ENCODE results near the gene BRF1.
"Not testable (repeated sequence)": the region's sequence is repeated elsewhere in the genome, so short reads cannot be mapped to it uniquely, and the experiment has no call there.

The BRF1 gene

GRCh38 chr14:105287249-105288102 is 13.3 kb downstream of the BRF1 start:
- DNase-seq, result no peak

GRCh38 chr14:105286759-105287144 is 14.0 kb downstream of the BRF1 start:
- no peak for DNase-seq

DNA sequence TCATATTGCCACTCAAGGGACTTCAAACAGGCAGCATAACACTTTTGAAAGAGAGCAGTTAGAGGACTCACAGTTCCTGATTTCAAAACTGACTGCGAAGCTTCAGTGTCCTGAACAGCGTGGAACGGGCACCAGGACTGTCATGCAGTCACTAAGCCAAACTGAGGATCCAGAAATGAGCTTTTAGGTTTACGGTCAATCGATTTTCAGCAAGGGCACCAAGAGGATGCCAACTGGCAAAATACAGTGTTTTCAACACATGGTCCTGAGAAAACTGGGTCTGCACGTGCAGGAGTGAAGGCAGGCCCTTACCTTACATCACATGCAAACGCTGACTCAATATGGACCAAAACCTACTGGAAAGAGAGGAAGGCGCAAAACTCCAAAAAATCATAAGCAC is 15.6 kb downstream of the BRF1 start:
- no peak for DNase-seq

- DNase-seq, result no peak
These were observed 16.9 kb downstream of the BRF1 start for GRCh38 chr14:105283899-105284298.

DNA sequence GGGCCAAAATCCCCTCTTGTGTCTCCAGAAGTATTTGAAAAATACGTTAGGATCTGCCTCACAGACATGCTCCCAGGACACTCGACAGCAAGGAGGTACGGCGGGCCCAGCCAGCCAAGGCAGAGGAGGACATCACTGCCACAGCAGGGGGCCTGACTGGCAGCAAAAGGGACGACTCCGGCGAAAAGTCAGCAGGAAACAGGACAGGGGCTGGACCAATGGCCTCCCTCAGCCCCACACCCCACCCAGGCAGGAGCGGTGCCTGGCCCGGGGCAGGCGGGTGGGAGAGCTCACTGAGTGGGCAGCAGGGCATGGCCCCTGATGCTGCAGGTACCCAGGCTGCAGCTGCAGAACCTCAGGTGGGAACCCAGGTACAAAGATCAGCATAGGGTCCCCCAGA is 17.8 kb downstream of the BRF1 start:
- no peak for DNase-seq

- DNase-seq, result no peak
These were observed 18.6 kb downstream of the BRF1 start for GRCh38 chr14:105282098-105282725.

DNA sequence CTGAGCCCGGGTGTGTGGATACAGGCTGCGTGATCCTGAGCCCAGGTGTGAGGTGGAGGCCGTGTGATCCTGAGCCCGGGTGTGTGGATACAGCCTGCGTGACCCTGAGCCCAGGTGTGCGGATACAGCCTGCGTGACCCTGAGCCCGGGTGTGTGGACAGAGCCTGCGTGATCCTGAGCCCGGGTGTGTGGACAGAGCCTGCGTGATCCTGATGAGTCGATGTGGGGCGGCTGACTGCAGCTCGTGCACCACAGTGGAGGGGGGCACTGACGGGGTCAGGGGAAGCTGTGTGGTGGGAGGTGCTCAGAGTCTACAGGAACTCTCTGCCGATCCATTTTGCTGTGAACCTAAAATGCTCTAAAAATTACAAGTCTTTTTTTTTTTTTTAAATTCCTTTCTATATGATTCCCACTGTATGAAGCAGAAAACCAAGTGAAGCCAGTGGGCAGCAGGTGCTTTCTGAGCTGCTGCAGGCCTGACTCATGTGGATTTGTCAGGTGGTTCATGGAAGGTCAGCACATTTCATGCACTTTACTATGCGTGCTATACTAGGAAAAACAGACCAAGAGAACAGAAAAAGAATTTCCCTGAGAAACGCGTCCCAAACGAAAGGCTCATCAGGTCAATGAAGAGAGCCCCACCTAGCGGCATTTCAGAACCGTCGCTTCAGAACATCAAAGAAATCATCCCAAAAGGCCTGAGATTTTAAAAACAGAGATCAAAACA is 19.3 kb downstream of the BRF1 start:
- DNase-seq, result no peak

DNA sequence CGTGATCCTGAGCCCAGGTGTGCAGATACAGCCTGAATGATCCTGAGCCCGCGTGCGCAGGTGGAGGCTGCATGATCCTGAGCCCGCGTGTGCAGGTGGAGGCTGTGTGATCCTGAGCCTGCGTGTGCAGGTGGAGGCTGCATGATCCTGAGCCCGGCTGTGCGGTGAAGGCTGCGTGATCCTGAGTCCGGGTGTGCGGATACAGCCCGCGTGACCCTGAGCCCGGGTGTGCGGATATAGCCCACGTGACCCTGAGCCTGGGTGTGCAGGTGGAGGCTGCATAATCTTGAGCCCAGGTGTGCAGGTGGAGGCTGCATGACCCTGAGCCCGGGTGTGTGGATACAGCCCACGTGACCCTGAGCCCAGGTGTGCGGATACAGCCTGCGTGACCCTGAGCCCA is 20.3 kb downstream of the BRF1 start:
- no peak for DNase-seq

DNA sequence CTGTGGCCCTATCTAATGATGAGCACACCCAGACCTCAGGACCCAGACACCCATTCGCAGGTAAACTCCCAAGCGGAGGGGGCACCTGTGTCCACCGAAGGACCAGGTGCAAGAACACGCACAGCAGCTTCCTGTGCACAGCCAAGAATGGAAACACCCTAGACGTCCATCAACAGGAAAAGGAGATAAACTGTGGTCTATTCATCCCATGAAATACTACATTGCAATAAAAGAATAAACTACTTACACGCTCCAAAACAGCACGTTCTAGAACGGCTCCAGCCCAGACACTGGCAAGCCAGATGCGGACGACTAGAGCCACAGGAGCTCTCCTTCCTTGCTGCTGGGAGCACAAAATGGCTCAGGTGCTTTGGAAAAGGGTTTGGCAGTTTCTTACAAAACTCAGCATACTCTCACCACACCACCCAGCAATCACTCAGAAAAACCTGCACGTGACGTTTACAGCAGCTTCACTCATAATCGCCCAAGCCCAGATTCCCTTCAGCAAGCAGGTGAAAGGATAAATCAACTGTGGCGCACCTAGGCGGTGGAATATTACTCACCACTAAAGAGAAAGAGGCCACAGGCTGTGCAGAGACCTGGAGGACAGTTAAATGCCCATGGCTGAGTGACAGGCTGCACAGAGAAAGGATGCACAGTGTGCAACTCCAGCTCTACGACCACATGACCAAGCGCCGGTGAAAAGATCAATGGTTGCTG is 21.0 kb downstream of the BRF1 start:
- DNase-seq, result no peak

GRCh38 chr14:105277448-105277847 is 23.4 kb downstream of the BRF1 start:
- DNase-seq, result not testable (repeated sequence)

GRCh38 chr14:105275267-105275946 is 25.4 kb downstream of the BRF1 start:
- DNase-seq, result no peak

GRCh38 chr14:105274637-105275036 is 26.2 kb downstream of the BRF1 start:
- DNase-seq, result no peak

DNA sequence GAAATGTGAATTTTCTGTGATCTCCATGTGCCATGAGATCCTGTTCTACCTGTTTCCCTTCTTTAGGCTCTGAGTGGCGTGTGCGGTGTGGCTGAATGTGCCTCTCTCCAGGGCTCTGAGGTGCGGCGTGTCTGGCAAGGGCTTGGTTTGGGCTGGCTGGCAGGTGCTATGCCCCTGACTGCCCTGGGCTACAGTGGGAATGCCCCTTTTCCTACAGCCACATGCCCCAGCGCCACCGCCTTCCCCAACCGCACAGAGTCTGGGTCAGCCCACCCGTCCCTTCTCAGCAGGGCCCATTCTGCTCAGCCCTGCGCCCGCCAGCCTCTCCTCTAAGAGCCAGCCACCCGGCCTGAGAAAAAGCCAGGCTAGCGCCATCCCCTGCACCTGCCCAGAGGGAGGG is 27.7 kb downstream of the BRF1 start:
- DNase-seq, result no peak

- no peak for DNase-seq
These were observed 28.2 kb downstream of the BRF1 start for GRCh38 chr14:105272623-105273022.

- no peak for DNase-seq
These were observed 29.4 kb downstream of the BRF1 start for GRCh38 chr14:105271224-105271890.

DNA sequence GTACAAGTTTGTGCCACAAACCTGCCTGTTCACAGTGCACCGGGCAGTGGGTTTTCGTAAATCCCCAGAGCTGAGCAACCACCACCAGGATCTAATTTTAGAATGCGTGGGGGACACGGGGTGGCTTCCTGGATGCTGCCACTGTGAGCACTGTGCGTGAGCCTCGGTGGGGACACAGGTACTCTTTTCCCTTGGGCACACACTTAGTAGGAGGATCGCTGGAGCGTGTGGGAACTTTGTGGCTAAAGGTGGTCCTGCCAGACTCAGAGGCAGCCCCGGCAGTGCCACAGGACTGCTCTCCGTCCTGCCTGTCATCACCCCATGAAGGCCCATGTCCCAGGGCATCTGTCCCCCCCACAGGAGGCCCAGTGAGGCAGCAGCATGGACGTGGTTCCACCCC is 31.4 kb downstream of the BRF1 start:
- no peak for DNase-seq

DNA sequence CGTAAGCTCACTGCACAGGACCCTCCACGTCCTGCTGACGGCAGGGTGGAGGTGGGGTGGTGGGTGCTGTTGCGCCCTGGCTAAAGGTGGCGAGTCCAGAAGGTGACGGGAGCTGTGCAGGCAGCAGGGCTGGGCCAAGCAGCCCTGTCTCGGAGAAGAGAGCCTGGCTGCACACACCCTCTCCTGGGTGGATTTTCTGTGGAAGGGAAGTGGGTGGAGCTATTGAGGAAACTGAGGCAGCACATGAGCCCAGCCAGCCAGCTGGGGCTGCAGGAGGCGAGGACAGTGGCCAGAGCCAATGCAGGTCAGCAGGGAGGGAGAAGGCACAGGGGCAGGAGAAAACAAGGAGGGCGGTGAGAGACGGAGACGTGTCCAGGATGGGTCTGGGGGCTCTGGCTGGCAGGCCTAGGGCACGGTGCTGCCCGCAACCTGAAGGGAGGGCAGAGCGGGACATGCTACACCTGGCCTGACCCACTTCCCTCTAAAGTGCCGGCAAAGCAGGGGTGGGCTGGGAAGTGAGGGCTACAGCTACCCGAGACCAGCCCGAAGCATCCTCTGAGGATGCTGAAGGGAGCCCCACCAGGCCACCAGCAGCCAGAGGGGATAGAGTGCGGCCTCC is 32.0 kb downstream of the BRF1 start:
- DNase-seq, result no peak

- no peak for DNase-seq
These were observed 32.8 kb downstream of the BRF1 start for GRCh38 chr14:105267820-105268548.

GRCh38 chr14:105261781-105262180 is 39.0 kb downstream of the BRF1 start:
- no peak for DNase-seq

GRCh38 chr14:105260959-105261358 is 39.8 kb downstream of the BRF1 start:
- no peak for DNase-seq

- no peak for DNase-seq
These were observed 42.0 kb downstream of the BRF1 start for GRCh38 chr14:105258846-105259245.
